Stimulated activated CD4-positive, alpha-beta T cell treated with anti-CD3 and anti-CD28 coated beads, Interleukin-2, amount 100 ng/mL, for 48 hours (primary cell): ENCODE measurements around the gene NCF2.

Experiments
- DNase-seq, 2 donors: peaks; one replicate each; pipeline ENCODE4 v3.0.0-alpha.2; 2020

NCF2 gene

GRCh38 chr1:183582021-183582713 lies 8.1 kb downstream of the NCF2 start:
- DNase-seq: no peak

GRCh38 chr1:183580281-183580682 lies 10.0 kb downstream of the NCF2 start:
- DNase-seq: peak in 1 of 2 donors; percentile 12

GRCh38 chr1:183578856-183579255 lies 11.4 kb downstream of the NCF2 start:
- no peak for DNase-seq

DNA sequence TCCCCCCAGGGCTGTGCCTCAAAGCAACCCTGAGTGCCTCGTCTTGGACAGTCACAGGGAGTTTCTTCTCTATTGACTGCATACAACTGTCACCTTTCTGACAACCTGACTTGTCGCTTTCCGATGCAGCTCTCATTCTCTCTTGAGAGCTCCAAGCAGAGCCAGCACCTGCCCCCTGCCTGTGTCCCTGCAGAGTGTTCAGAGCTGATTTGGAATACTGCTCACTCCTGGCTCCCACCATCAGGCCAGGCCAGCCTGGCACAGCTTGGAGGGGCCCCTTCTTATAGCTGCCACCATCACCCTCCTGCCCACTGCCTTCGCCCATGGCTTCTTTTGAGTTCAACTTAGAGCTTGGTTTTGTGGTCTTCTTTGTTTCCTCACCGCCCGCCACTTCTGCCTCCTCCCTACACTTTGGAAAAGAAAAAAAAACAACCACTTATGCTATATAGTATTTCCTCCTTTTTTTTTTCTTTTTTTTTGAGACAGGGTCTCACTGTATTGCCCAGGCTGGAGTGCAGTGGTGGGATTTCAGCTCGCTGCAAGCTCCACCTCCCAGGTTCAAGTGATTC lies 12.3 kb downstream of the NCF2 start:
- DNase-seq: no peak

GRCh38 chr1:183576537-183576936 lies 13.7 kb downstream of the NCF2 start:
- no peak for DNase-seq

DNA sequence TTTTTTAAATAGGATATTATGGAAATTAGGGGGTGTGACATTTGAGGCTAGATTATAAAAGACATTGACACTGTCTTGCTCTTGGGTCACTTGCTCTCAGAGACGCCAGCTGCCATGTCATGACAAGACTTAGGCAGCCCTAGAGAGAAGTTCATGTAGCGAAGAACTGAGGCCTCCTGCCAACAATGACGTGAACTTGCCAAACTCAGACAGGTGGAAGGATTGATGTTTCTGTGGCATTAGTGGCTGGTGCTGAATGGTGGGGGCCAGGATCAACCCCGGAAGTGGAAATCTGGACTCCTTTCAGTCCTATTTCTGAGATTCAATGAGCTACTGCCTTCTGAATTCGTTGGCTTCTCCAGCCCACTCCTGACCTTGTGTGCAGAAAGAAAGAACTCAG lies 14.7 kb downstream of the NCF2 start:
- DNase-seq: no peak

GRCh38 chr1:183572721-183573120 lies 17.5 kb downstream of the NCF2 start:
- DNase-seq: no peak

GRCh38 chr1:183571678-183572268 lies 18.5 kb downstream of the NCF2 start:
- DNase-seq: no peak

DNA sequence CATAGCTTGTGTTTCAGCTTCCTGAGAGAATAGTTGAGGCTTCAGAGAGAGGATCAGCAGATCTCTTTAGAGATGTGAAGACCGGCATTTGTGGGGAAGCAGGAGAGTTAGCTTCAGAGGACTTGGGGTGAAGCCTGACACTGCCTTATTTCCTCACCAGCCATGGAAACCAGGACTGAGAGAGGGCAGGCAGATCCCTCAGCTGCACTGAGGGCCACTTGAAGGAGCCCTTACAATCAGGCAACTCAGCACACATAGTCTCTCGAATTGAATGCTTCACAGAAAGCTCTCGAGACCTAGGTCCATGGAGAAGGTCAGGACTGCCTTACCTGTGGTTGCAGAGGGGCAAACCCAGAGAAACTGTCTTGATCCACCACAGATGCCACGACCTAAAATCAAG lies 19.8 kb downstream of the NCF2 start:
- DNase-seq: no peak

GRCh38 chr1:183569801-183570200 lies 20.5 kb downstream of the NCF2 start:
- DNase-seq: no peak

DNA sequence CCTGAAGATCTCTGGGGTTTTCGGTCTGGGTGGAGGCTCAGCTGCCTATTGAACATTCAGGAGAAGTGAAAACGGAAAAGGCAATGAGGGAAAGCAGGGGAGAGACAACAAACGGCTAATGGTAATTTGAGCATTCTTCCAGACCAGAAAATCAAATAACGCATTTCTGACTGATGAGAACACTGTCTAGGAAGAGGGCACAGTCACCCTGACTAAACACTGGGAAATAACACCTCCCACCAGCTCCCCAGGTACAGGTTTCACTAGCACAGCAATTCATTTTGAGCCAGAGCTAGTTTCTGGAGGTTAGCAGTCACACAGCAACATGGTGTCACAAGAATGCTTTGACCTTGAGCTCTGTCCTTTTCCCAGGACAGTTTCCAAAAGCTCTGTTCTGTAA lies 21.1 kb downstream of the NCF2 start:
- peak in 1 of 2 donors; percentile 18 for DNase-seq

DNA sequence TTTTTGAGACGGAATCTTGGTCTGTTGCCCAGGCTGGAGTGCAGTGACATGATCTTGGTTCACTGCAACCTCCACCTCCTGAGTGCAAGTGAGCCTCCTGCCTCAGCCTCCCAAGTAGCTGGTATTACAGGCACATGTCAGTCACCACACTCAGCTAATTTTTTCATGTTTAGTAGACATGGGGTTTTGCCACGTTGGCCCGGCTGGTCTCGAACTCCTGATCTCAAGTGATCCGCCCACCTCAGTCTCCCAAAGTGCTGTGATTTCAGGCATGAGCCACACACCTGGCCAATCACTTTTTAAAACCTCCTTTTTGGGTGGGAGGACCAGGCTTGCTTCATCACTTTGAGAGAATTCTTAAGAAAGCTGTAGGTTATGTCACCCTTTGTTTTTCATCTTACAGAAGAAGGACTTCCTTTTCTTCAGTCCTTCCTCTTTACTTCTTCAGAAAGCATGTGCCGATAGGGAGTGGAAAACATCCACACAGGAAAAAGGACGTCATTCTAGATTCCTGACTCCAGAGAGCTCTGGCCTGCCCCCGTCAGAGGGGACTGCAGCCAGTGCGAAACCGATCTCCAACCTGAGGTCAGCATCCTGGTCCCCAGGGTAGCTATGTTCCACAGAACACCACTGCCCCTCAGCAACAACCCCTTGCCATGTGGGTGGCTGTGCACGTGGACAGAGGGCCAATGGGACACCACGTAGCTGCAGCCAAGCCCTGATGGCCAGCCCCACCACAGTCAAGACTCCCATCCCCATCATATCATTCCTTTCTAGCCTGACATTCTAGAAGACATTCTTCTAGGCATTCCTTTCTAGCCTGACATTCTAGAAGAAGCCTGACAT lies 21.9 kb downstream of the NCF2 start:
- no peak for DNase-seq

DNA sequence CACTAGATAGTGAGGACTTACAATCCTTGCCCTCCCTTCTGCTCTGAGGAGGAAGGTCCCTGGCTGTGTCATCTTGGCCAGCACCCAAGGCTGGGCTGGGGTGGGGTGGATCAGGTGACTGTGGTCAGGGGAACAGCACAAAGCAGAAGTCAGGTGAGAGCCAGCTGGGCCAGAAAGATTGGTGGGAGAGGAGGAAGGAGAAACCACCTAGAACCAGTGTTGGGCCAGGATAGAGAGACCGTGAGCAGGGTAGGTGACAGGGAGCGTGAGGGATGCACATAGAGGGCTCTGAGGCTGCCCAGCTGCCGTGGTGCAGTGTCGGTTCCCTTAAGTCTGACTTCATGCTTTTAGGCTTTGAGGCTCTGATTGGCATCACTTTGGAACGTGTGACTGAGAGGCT lies 22.7 kb downstream of the NCF2 start:
- no peak for DNase-seq

DNA sequence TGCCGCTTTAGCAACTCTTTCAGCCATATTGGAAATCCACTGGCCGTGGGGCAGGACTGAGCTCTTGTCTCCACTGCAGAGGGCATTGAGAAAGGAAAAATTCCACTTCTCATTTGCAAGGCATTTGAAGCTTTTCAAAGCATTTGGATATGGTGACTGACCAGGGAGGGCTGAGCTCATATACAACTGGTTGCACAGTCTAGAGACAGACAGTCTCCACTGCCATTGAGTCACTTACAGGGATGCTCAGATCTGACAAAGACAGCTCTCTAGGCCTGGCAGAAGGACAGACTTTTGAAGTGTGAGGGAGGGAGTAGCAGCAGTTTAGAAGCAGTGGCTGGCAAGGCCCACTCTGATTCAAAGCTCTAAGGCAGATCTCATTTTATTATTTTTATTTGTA lies 24.2 kb downstream of the NCF2 start:
- DNase-seq: no peak

DNA sequence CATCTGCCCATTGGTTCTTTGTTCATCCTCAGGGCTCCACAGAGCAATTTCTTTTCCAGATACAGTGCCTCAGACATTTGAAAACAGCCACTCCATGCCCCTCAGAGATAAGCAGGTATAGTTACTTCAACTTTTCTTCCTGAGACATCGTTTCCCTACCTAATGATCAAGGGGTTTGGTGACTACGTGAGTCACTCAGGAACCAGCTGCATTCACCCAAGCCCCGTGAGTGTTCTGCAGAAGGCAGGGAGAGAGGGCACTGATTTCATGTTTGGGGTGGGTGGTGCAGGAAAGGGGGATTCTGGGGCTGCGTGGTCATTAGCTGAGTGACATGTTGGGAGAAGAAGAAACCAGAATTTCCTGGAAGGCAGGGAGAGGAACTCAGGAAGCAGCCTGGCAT lies 25.0 kb downstream of the NCF2 start:
- no peak for DNase-seq

DNA sequence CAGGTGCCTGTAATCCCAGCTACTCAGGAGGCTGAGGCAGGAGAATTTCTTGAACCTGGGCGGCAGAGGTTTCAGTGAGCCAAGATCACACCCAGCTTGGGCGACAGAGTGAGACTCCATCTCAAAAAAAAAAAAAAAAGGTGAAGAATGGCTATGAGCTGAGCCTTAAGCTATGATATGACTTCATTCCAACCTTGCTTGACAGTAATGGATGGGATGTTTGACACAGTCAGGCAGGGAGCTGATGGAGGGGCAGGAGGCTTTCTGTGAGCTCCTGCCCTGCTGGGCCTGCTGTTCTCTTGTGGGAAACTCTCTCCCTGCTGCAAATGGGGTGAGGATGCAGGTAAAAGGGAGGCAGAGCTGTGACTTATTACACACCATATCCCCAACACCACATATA lies 27.6 kb downstream of the NCF2 start:
- no peak for DNase-seq

GRCh38 chr1:183559061-183559460 lies 31.2 kb downstream of the NCF2 start:
- DNase-seq: no peak

GRCh38 chr1:183554577-183554976 lies 35.7 kb downstream of the NCF2 start:
- no peak for DNase-seq

GRCh38 chr1:183553764-183554163 lies 36.5 kb downstream of the NCF2 start:
- DNase-seq: no peak

DNA sequence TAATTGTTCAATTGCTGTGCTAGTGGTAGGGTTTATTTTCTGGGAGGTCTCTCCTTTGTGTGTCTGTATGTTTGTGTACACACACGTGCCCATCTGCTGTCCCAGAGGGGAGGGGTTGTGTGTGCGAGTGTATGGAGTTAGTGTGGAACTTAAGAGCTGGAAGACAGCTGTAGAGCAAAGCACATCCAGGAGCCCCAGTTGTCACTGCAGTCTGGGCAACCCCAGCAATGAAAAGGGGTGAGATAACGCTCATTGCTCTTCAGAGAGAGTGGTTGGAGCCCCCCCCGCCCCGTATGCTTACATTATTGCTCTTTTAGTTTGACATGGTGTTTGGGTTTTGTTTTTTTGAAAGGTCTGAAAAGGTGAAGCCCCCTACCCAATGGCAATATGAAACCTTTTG lies 36.9 kb downstream of the NCF2 start:
- no peak for DNase-seq

GRCh38 chr1:183552891-183553290 lies 37.4 kb downstream of the NCF2 start:
- no peak for DNase-seq

GRCh38 chr1:183552441-183552840 lies 37.8 kb downstream of the NCF2 start:
- no peak for DNase-seq

DNA sequence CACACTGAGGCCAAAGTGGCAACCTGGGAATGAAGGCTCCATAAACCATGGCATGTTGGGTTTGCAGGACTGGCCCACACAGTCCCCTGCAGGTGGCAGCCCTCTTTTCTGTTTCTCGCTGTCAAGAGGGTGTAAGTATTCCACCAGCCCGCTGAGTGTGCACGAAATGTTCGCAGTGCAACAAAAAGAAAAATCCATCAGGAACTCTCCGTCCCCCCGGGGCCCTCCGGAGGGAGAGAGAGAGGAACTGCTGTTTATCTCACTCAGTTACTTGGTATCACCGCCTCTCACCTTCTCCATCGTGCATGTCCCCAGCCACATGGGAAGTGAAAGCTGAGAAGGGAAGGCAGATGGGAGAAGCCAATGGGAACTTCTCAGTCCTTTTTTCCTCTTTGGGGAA lies 38.3 kb downstream of the NCF2 start:
- DNase-seq: no peak

- DNase-seq: no peak
These were observed 39.3 kb downstream of the NCF2 start for GRCh38 chr1:183550915-183551314.
